HG03095 (cell line): ENCODE data around the gene DCLK2.
A peak's percentile ranks its signal among the peaks of the same experiment; 100 is the strongest.

Source experiments
- ATAC-seq: cut with Tn5 transposase; IDR thresholded peaks from one replicate; pipeline ENCODE4 v1.9.1; 2021; ENCODE audit warnings: moderate library complexity; ENCODE audit not compliant: unreplicated experiment

The DCLK2 gene

DNA sequence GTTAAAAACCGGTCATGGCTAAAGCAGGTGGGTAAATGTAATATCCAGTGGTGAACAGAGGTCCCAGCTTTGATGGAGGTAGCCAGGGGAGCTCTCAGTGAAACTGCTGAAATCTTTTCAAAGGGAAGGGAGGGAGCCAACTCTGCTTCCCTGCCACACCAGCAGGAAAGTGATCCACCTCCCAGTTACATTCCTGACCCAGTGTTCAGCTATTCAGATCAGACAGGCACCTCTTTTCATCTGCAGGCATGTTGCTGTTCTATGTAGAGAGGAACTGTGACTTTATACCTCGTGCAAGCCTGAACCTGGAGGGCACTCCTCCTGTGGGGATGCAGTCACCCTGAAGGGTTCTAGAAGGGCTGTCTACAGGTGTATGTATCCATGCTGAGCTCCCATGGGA is 37.6 kb downstream of the DCLK2 start:
- no peak for ATAC-seq

DNA sequence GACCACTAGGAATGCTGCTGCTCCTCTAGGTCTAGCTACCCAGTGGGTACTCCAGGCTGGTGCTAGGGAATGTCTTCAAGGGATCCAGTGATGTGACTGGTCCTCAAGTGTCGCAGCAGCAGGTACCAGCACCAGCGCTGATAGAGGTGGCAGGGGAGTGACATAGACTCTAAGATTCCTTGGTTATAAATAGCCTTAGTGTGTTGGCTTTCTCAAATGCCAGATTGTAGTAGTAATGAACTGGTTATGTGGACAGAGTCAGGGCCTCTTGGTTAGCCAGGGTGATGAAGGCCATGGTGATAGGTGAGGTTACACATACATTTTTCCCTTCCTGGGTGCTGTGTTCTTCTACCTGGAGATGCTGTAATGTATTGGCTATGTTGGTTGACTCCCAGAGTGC is 38.3 kb downstream of the DCLK2 start:
- no peak for ATAC-seq

DNA sequence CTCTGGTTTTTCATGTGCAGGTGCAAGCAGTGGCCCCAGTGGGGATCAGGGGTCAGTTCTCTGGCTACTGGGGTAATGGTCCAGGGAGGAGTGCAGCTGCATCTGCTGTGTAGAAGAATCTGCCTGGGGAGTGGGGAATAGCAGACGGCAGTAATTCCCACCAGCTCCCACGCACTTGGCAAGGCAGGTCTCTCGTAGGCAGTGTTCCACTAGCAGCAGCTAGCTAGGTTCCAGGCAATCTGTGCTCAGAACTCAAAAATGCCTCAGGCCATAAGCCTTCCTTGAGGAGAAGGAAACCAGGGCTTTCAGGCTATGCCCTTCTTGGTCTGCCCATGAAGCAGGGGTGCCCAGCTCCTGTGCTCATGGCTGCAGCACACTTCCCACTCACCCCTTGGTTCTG is 38.8 kb downstream of the DCLK2 start:
- no peak for ATAC-seq

DNA sequence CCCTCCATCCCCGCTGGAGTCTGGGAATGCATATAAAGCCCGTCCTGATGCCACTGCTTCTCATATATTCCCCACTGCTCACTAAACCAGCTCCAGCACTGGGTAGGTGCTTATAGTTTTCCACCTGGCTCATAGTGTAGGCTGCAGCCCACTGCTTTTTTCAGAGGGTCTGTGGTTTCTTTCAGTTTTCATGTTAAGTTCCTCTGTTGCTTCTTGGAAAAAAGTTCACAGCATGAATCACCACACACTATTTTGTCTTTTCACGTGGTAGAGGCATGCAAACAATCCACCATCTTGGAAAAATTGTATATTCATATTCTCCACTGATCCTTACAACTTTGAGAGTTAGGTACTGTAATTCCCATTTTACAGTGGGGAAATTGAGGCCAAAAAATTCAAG is 39.4 kb downstream of the DCLK2 start:
- no peak for ATAC-seq

DNA sequence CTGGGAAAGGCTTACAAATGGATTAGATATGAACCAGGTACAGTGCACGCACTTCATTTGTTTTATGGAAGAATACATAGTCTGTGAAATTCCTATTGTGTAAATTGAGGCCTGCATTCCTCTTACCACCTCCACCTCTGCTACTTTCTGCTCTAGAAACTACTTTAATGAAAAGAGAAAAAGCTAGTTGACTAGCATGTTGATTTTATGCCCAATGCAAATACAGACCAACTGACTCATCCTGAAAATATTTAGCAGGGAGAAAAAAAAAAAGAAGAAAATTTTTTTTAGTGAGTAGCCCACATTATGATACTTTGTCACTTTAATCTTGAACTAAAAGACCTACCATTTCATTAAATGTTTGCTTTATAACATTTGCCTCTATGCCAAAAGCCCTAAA is 41.2 kb downstream of the DCLK2 start:
- no peak for ATAC-seq

- no peak for ATAC-seq
Measured at GRCh38 chr4:150123087-150123486, 44.8 kb downstream of the DCLK2 start.

DNA sequence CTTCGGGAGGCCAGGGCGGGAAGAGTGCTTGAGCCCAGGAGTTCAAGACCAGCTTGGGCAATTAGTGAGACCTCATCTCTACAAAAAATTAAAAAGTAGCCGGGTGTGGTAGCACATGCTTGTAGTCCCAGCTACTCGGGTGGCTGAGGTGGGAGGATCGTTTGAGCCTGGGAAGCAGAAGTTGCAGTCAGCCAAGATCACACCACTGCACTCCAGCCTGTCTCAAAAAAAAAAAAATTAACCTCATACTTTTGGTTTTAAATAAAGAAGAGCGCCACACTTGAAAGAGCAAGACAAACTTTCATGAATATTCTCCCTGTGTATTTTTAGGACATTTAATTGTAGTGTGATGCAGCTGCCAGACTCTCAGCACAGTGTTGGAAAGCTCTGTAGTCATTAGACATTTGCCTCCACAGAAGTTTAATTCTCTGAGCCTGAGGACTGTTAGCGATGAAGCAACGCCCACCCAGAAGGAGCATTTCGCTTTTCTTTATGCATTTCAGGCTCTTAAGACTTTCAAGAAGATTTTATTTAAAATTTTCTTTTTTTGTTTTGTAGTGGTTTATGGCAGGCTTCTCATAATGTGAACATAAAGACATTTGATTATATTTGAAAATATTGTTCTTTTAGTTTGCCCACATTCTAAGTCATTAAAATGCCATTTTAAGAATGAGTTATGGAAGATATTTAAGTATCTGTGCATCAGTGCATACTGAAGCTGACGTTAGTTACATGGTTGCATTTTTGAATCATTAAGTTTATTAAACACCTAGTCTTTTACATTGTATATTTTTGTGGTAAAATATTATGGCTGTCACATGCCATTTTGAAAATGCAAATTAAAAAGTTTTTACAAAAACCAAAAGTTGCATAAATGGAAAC is 45.8 kb downstream of the DCLK2 start:
- no peak for ATAC-seq

- ATAC-seq = peak; percentile 47
Measured at GRCh38 chr4:150126201-150126863, 48.1 kb downstream of the DCLK2 start.

DNA sequence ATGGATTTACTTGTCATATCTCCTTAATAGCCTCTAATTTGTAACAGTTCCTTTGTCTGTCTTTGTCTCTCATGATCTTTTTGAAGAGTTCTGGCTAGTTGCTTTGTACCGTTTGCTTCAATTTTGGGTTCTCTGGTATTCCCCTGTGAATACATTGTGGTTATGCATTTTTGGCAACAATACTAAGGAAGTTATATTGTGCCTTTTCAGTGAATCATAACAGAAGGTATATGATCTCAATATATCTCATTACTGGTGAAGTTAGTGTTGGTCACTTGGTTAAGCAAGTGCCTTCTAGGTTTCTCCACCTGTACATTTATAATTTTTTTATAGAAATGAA is 48.6 kb downstream of the DCLK2 start:
- ATAC-seq = peak; percentile 61

DNA sequence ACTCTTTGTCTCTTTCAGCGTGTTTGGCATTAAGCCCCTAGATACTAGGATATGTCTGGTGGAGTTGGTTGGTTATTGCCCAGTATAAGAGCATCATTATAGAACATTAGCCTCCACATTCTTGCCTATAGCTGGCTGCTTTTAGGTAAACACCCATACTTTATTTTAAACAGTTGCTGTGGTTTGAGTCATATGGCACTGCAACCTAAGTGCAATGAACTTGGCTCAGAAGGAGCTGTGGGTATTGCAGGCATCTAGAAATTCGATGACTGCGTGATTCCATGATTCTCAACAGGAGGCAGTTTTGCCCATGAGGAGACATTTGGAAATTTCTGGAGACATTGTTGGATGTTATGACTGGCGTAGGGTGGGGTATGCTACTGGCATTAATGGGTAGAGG is 49.5 kb downstream of the DCLK2 start:
- no peak for ATAC-seq

DNA sequence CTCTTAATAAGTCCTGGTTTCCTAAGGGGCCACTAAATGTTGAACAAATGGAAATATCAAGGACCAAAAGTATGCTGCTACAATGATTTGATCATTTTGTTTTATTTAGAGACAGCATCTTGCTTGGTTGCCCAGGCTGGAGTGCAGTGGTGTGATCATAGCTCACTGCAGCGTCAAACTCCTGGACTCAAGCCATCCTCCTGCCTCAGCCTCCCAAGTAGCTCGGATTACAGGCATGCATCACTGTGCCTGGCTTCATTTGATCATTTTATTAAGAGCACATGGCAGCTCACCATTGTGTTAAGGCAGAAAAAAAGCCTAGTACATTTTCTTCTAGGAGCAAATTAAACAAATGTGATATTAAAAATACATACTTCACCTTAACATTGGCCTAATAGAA is 52.7 kb downstream of the DCLK2 start:
- no peak for ATAC-seq

- no peak for ATAC-seq
Measured at GRCh38 chr4:150131581-150132228, 53.5 kb downstream of the DCLK2 start.

- no peak for ATAC-seq
Measured at GRCh38 chr4:150133605-150134004, 55.4 kb downstream of the DCLK2 start.

- ATAC-seq = no peak
Measured at GRCh38 chr4:150135134-150135772, 57.0 kb downstream of the DCLK2 start.

- no peak for ATAC-seq
Measured at GRCh38 chr4:150136036-150136435, 57.8 kb downstream of the DCLK2 start.

- no peak for ATAC-seq
Measured at GRCh38 chr4:150136481-150136880, 58.2 kb downstream of the DCLK2 start.

DNA sequence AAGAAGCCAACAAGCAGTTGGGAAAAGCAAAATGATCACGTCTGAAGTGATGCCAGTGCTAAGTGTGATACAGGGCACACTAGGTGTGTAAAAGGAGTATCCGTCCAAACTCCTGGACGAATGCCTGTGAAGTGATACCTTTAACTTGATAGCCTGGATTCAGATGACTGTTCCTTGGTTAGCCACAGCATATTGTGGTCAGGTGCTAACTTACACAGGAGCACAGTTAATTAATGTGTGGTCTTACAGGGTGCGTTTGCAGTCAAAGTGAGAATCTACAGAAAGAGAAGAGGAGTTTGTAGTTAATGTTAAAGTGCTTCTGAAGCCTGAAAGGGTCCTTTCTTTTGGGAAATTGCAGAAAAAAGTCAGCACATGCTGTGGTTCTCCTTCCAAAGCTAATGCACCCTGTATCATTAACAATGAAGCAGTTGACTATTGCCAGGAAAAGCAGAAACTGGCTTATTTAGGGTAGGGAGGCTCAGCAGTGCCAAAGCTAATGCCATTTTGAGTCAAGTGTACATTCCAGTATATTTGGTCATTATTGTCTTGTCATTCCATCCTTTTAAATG is 61.1 kb downstream of the DCLK2 start:
- ATAC-seq = no peak

- ATAC-seq = no peak
Measured at GRCh38 chr4:150140774-150141400, 62.6 kb downstream of the DCLK2 start.

GRCh38 chr4:150141756-150142155 is 63.5 kb downstream of the DCLK2 start:
- ATAC-seq = no peak

- no peak for ATAC-seq
Measured at GRCh38 chr4:150142831-150143230, 64.6 kb downstream of the DCLK2 start.
